ENCODE data around the gene DGKI.

DGKI gene

GRCh38 chr7:137848095-137848494 lies 1.3 kb upstream of the DGKI start:
- no peak overlapping the region for H2AK5ac ChIP-seq (ENCODE audit: low read length)
- H2BK5ac ChIP-seq (ENCODE audit: low read depth, low read length, poor library complexity) = no peak overlapping the region
- no peak overlapping the region for H2AFZ ChIP-seq (ENCODE audit: insufficient read depth, low read length, poor library complexity)

GRCh38 chr7:137847568-137848050 lies 835 bp upstream of the DGKI start:
- Histone ChIP-seq H3K4me2 (ENCODE audit: low read length) (peak overlapping the region; percentile 84), H3K18ac (ENCODE audit: low read length) (no peak overlapping the region)
- peak in 1 of 2 donors; percentile 28 for DNase-seq

More at GRCh38 chr7:137848095-137848494, 1.3 kb upstream of the DGKI start:
- no peak overlapping the region for H3K14ac ChIP-seq (ENCODE audit: low read length)
- no CpG with 5 or more reads among the region's 8 CpGs for WGBS (ENCODE audit: extremely low coverage, insufficient coverage, insufficient read length)
- no peak overlapping the region for H3K18ac ChIP-seq (ENCODE audit: low read length)
- H3K36me3 ChIP-seq (ENCODE audit: control insufficient read depth in 1 of 2, insufficient read depth in 2 of 2, low read length in 2 of 2) = peaks cover 2 to 6% of the 10 kb centered on the region in 2 experiments
- H4K12ac ChIP-seq (ENCODE audit: low read depth, low read length) = no peak overlapping the region
- no peaks in the 10 kb centered on the region for H3K79me1 ChIP-seq (ENCODE audit: low read length)
- peaks cover 0 to 11% of the 10 kb centered on the region in 2 experiments for H3K4me1 ChIP-seq (ENCODE audit: control insufficient read depth in 1 of 2, insufficient read depth in 2 of 2, low read length in 2 of 2)
- peaks cover 25% of the 10 kb centered on the region for H3K27me3 ChIP-seq (ENCODE audit: insufficient read depth, low read length)
- no peak overlapping the region for H2BK120ac ChIP-seq (ENCODE audit: insufficient read depth, low read length, poor library complexity)
- peak in 1 of 2 donors; percentile 28 for DNase-seq
- H4K8ac ChIP-seq (ENCODE audit: low read depth, low read length) = no peak overlapping the region
- H4K91ac ChIP-seq (ENCODE audit: low read depth, low read length) = no peak overlapping the region
- no peak overlapping the region for H2BK12ac ChIP-seq (ENCODE audit: low read length)
- H3K79me2 ChIP-seq (ENCODE audit: control insufficient read depth, insufficient read depth, low read length, poor library complexity) = no peaks in the 10 kb centered on the region
- no peaks in the 10 kb centered on the region for H3K9me3 ChIP-seq (ENCODE audit: insufficient read depth, low read depth, low read length)
- H3K4me2 ChIP-seq (ENCODE audit: low read length) = no peak overlapping the region
- no peak overlapping the region for H3K4me3 ChIP-seq (ENCODE audit: low read depth, low read length)
- H3K23ac ChIP-seq (ENCODE audit: low read length) = no peak overlapping the region
- H3K9ac ChIP-seq (ENCODE audit: low read length) = no peak overlapping the region
- H3K27ac ChIP-seq (ENCODE audit: low read depth, low read length) = no peak overlapping the region
- no peak overlapping the region for H3K4ac ChIP-seq (ENCODE audit: low read depth, low read length)

GRCh38 chr7:137846549-137846826 lies 286 bp downstream of the DGKI start:
- Histone ChIP-seq H3K27me3 (ENCODE audit: insufficient read depth, low read length) (peaks cover 25% of the 10 kb centered on the region), H3K4me1 (ENCODE audit: control insufficient read depth in 1 of 2, insufficient read depth in 2 of 2, low read length in 2 of 2) (peaks cover 0 to 11% of the 10 kb centered on the region in 2 experiments), H4K12ac (ENCODE audit: low read depth, low read length) (no peak overlapping the region), H3K79me1 (ENCODE audit: low read length) (no peaks in the 10 kb centered on the region), H3K4me3 (ENCODE audit: low read depth, low read length) (no peak overlapping the region), H3K4ac (ENCODE audit: low read depth, low read length) (no peak overlapping the region), H3K79me2 (ENCODE audit: control insufficient read depth, insufficient read depth, low read length, poor library complexity) (no peaks in the 10 kb centered on the region), H4K8ac (ENCODE audit: low read depth, low read length) (no peak overlapping the region), H3K9me3 (ENCODE audit: insufficient read depth, low read depth, low read length) (no peaks in the 10 kb centered on the region), H3K23ac (ENCODE audit: low read length) (no peak overlapping the region), H2BK12ac (ENCODE audit: low read length) (no peak overlapping the region), H2BK120ac (ENCODE audit: insufficient read depth, low read length, poor library complexity) (no peak overlapping the region), H3K4me2 (ENCODE audit: low read length) (peak overlapping the region; percentile 84), H4K91ac (ENCODE audit: low read depth, low read length) (no peak overlapping the region), H3K14ac (ENCODE audit: low read length) (no peak overlapping the region), H2BK5ac (ENCODE audit: low read depth, low read length, poor library complexity) (no peak overlapping the region), H2AFZ (ENCODE audit: insufficient read depth, low read length, poor library complexity) (no peak overlapping the region), H3K27ac (ENCODE audit: low read depth, low read length) (no peak overlapping the region), H3K9ac (ENCODE audit: low read length) (no peak overlapping the region), H3K36me3 (ENCODE audit: control insufficient read depth in 1 of 2, insufficient read depth in 2 of 2, low read length in 2 of 2) (peaks cover 0 to 2% of the 10 kb centered on the region in 2 experiments), H2AK5ac (ENCODE audit: low read length) (no peak overlapping the region), H3K18ac (ENCODE audit: low read length) (no peak overlapping the region)
- no peak for DNase-seq
- no CpG with 5 or more reads among the region's 47 CpGs for WGBS (ENCODE audit: extremely low coverage, insufficient coverage, insufficient read length)

More at GRCh38 chr7:137847568-137848050, 835 bp upstream of the DGKI start:
- Histone ChIP-seq H3K14ac (ENCODE audit: low read length) (no peak overlapping the region), H3K79me2 (ENCODE audit: control insufficient read depth, insufficient read depth, low read length, poor library complexity) (no peaks in the 10 kb centered on the region), H2BK12ac (ENCODE audit: low read length) (no peak overlapping the region), H3K27ac (ENCODE audit: low read depth, low read length) (no peak overlapping the region), H3K4ac (ENCODE audit: low read depth, low read length) (no peak overlapping the region), H3K36me3 (ENCODE audit: control insufficient read depth in 1 of 2, insufficient read depth in 2 of 2, low read length in 2 of 2) (peaks cover 2 to 6% of the 10 kb centered on the region in 2 experiments), H3K27me3 (ENCODE audit: insufficient read depth, low read length) (peaks cover 25% of the 10 kb centered on the region), H2BK5ac (ENCODE audit: low read depth, low read length, poor library complexity) (no peak overlapping the region), H2AK5ac (ENCODE audit: low read length) (no peak overlapping the region), H3K9me3 (ENCODE audit: insufficient read depth, low read depth, low read length) (no peaks in the 10 kb centered on the region), H4K91ac (ENCODE audit: low read depth, low read length) (no peak overlapping the region), H3K79me1 (ENCODE audit: low read length) (no peaks in the 10 kb centered on the region), H3K23ac (ENCODE audit: low read length) (no peak overlapping the region), H4K12ac (ENCODE audit: low read depth, low read length) (no peak overlapping the region), H3K9ac (ENCODE audit: low read length) (no peak overlapping the region), H4K8ac (ENCODE audit: low read depth, low read length) (no peak overlapping the region), H2AFZ (ENCODE audit: insufficient read depth, low read length, poor library complexity) (no peak overlapping the region), H3K4me1 (ENCODE audit: control insufficient read depth in 1 of 2, insufficient read depth in 2 of 2, low read length in 2 of 2) (peaks cover 0 to 11% of the 10 kb centered on the region in 2 experiments), H2BK120ac (ENCODE audit: insufficient read depth, low read length, poor library complexity) (no peak overlapping the region), H3K4me3 (ENCODE audit: low read depth, low read length) (no peak overlapping the region)
- no CpG with 5 or more reads among the region's 18 CpGs for WGBS (ENCODE audit: extremely low coverage, insufficient coverage, insufficient read length)

- no peak overlapping the region for H3K14ac ChIP-seq (ENCODE audit: low read length)
- H3K4me3 ChIP-seq (ENCODE audit: low read depth, low read length) = no peak overlapping the region
- no peak overlapping the region for H3K23ac ChIP-seq (ENCODE audit: low read length)
- peaks cover 0 to 11% of the 10 kb centered on the region in 2 experiments for H3K4me1 ChIP-seq (ENCODE audit: control insufficient read depth in 1 of 2, insufficient read depth in 2 of 2, low read length in 2 of 2)
- no peaks in the 10 kb centered on the region for H3K9me3 ChIP-seq (ENCODE audit: insufficient read depth, low read depth, low read length)
- H3K79me1 ChIP-seq (ENCODE audit: low read length) = no peaks in the 10 kb centered on the region
- no peak overlapping the region for H3K18ac ChIP-seq (ENCODE audit: low read length)
- H3K27me3 ChIP-seq (ENCODE audit: insufficient read depth, low read length) = peaks cover 25% of the 10 kb centered on the region
- no peak overlapping the region for H3K4ac ChIP-seq (ENCODE audit: low read depth, low read length)
- H4K12ac ChIP-seq (ENCODE audit: low read depth, low read length) = no peak overlapping the region
- DNase-seq = no peak
- no peak overlapping the region for H3K27ac ChIP-seq (ENCODE audit: low read depth, low read length)
- no peak overlapping the region for H2AFZ ChIP-seq (ENCODE audit: insufficient read depth, low read length, poor library complexity)
- H3K9ac ChIP-seq (ENCODE audit: low read length) = no peak overlapping the region
- H4K91ac ChIP-seq (ENCODE audit: low read depth, low read length) = no peak overlapping the region
- H2AK5ac ChIP-seq (ENCODE audit: low read length) = no peak overlapping the region
- H3K79me2 ChIP-seq (ENCODE audit: control insufficient read depth, insufficient read depth, low read length, poor library complexity) = no peaks in the 10 kb centered on the region
- no CpG with 5 or more reads among the region's 8 CpGs for WGBS (ENCODE audit: extremely low coverage, insufficient coverage, insufficient read length)
- H3K36me3 ChIP-seq (ENCODE audit: control insufficient read depth in 1 of 2, insufficient read depth in 2 of 2, low read length in 2 of 2) = peaks cover 0 to 2% of the 10 kb centered on the region in 2 experiments
- H2BK120ac ChIP-seq (ENCODE audit: insufficient read depth, low read length, poor library complexity) = no peak overlapping the region
- H4K8ac ChIP-seq (ENCODE audit: low read depth, low read length) = no peak overlapping the region
- no peak overlapping the region for H3K4me2 ChIP-seq (ENCODE audit: low read length)
- no peak overlapping the region for H2BK5ac ChIP-seq (ENCODE audit: low read depth, low read length, poor library complexity)
- H2BK12ac ChIP-seq (ENCODE audit: low read length) = no peak overlapping the region
Observed at GRCh38 chr7:137844677-137845425, 1.9 kb downstream of the DGKI start.

Data from trophoblast cell (in vitro differentiated cells and primary cell).